ENCODE measurements around the gene ATPAF1.

- TF ChIP-seq EZH2 (IDR thresholded peaks at IDR 0.05; ENCODE audit: insufficient read depth, poor library complexity, severe bottlenecking) (no peak), EZH2phosphoT487 (IDR thresholded peaks at IDR 0.05; ENCODE audit: insufficient read depth, low read depth) (no peak)
Measured at GRCh38 chr1:46656643-46657042, 11.5 kb downstream of the ATPAF1 start.

All from GM23248 (cell line).